Activated T-helper 2 cell treated with anti-CD3 and anti-CD28 coated beads, Interferon-gamma antibody, Interleukin-2, Interleukin-4, amounts not matched to agents 10 μg/mL and 5 μg/mL and 100 μg/mL, durations not matched to agents 14 hours and 24 hours and 36 hours (primary cell): ENCODE measurements around the gene PFDN4. TPM values are rescaled to one million over a fixed set of nuclear protein-coding genes. Genes with fewer than 3 reads are reported as not detected.

Experiments
- DNase-seq: peaks from one replicate; pipeline ENCODE4 v3.0.0; 2021; ENCODE audit warnings: low spot score
- H3K27ac Mint-ChIP-seq: one replicate; pipeline ENCODE4 v1.8.0; 2021; ENCODE audit warnings: mixed read lengths
- H3K27me3 Mint-ChIP-seq: one replicate; pipeline ENCODE4 v1.8.0; 2021; ENCODE audit warnings: low read depth, mixed read lengths
- H3K36me3 Mint-ChIP-seq: one replicate; pipeline ENCODE4 v1.8.0; 2021; ENCODE audit warnings: low read depth, mixed read lengths
- H3K4me1 Mint-ChIP-seq: one replicate; pipeline ENCODE4 v1.8.0; 2021; ENCODE audit warnings: low read depth, mixed read lengths
- H3K4me3 Mint-ChIP-seq: one replicate; pipeline ENCODE4 v1.8.0; 2021; ENCODE audit warnings: low read depth, mild to moderate bottlenecking, moderate library complexity, mixed read lengths
- H3K9me3 Mint-ChIP-seq: one replicate; pipeline ENCODE4 v1.8.0; 2021; ENCODE audit warnings: mixed read lengths
- intact Hi-C: fragments of 100-400 bp; cut with micrococcal nuclease; formaldehyde crosslinking; loops from one replicate; pipeline ENCODE4 v1.15.1; 2023
- total RNA-seq: library from RNA; stranded (reverse); gene quantifications from 2 replicates; pipeline ENCODE4 v1.2.3, GENCODE V29; 2022

Gene PFDN4
- total RNA-seq, 1 donor from 2014 or later, result 55.1 TPM

- intact Hi-C loops, result no loop called here
- Mint-ChIP-seq H3K4me3 (no peak overlapping the region), H3K9me3 (no peaks in the 10 kb centered on the region), H3K27me3 (peaks cover 56% of the 10 kb centered on the region), H3K36me3 (no peaks in the 10 kb centered on the region), H3K27ac (no peak overlapping the region), H3K4me1 (no peaks in the 10 kb centered on the region)
- no peak for DNase-seq
Measured at GRCh38 chr20:54167909-54168872, 39.7 kb upstream of the PFDN4 start.

GRCh38 chr20:54168961-54169862 lies 38.7 kb upstream of the PFDN4 start:
- no peak overlapping the region for H3K4me3 Mint-ChIP-seq
- no peaks in the 10 kb centered on the region for H3K36me3 Mint-ChIP-seq
- peaks cover 2% of the 10 kb centered on the region for H3K4me1 Mint-ChIP-seq
- no peaks in the 10 kb centered on the region for H3K9me3 Mint-ChIP-seq
- no peak for DNase-seq
- intact Hi-C loops, result no loop called here
- no peak overlapping the region for H3K27ac Mint-ChIP-seq
- H3K27me3 Mint-ChIP-seq, result peaks cover 62% of the 10 kb centered on the region

- intact Hi-C loops, result no loop called here
- Mint-ChIP-seq H3K4me3 (no peak overlapping the region), H3K27ac (no peak overlapping the region), H3K27me3 (peaks cover 70% of the 10 kb centered on the region), H3K9me3 (no peaks in the 10 kb centered on the region), H3K36me3 (no peaks in the 10 kb centered on the region), H3K4me1 (peaks cover 5% of the 10 kb centered on the region)
- DNase-seq, result no peak
Measured at GRCh38 chr20:54170026-54170471, 37.8 kb upstream of the PFDN4 start.

GRCh38 chr20:54170963-54171362 lies 36.9 kb upstream of the PFDN4 start:
- intact Hi-C loops, result no loop called here
- Mint-ChIP-seq H3K4me3 (no peak overlapping the region), H3K4me1 (peaks cover 5% of the 10 kb centered on the region), H3K27ac (no peak overlapping the region), H3K27me3 (peaks cover 75% of the 10 kb centered on the region), H3K36me3 (no peaks in the 10 kb centered on the region), H3K9me3 (no peaks in the 10 kb centered on the region)
- DNase-seq, result no peak

- no peak overlapping the region for H3K27ac Mint-ChIP-seq
- no peaks in the 10 kb centered on the region for H3K9me3 Mint-ChIP-seq
- intact Hi-C loops, result no loop called here
- H3K36me3 Mint-ChIP-seq, result no peaks in the 10 kb centered on the region
- no peak overlapping the region for H3K4me3 Mint-ChIP-seq
- peaks cover 75% of the 10 kb centered on the region for H3K27me3 Mint-ChIP-seq
- peaks cover 5% of the 10 kb centered on the region for H3K4me1 Mint-ChIP-seq
- no peak for DNase-seq
Measured at GRCh38 chr20:54172532-54172855, 35.4 kb upstream of the PFDN4 start.

GRCh38 chr20:54172856-54173652 lies 34.8 kb upstream of the PFDN4 start:
- intact Hi-C loops, result no loop called here
- H3K4me1 Mint-ChIP-seq, result peaks cover 5% of the 10 kb centered on the region
- H3K27ac Mint-ChIP-seq, result no peak overlapping the region
- H3K36me3 Mint-ChIP-seq, result no peaks in the 10 kb centered on the region
- no peak overlapping the region for H3K4me3 Mint-ChIP-seq
- DNase-seq, result no peak
- peaks cover 76% of the 10 kb centered on the region for H3K27me3 Mint-ChIP-seq
- H3K9me3 Mint-ChIP-seq, result no peaks in the 10 kb centered on the region

DNA sequence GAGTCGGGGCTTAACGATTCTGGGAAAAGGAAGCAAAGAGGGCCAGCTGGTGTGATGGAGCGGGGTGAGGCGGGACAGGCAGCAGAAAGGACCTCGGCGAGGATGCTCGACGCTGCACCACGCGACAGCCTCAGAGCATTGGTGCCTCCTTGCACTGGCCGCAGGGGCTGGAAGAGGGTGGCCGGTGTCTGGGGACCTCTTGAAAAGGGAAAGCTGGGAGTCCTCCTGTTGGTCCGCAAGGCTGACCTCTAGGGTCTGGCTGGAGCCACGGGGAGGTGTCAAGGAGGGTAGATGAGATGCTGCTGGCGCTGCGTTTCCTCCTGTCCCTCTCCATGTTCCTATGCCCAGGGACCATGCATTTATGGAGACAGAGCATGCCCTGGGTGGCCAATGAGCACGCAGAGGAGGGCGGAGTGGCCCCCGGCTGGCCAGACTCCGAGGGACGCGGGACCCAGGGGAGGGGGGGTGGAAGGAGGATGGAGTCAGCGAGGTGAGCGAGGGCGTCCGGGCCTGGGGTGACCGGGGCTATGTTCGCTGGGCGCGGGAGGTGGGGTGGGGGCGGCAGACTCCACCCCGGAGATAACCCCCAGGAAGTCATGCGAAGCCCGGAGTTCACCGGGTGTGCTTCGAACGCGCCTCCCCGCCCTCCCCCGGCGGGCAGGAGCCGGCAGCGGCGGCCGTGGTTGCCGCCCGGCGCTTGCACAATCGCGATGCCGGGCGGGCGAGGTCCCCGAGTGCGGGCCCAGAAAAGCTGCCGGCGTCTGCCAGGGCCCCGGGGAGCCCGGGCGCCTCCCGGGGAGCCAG lies 34.0 kb upstream of the PFDN4 start, which contains the start of gene CYP24A1:
Gene CYP24A1 (minus strand): TSS at position 334 of the 804 bp plus-strand sequence. CDS start 407 bp downstream, outside the sequence.
- DNase-seq, result no peak
- Mint-ChIP-seq H3K27ac (no peak within 1 kb of the TSS), H3K36me3 (no peaks in the 10 kb centered on the region), H3K4me3 (peak within 1 kb of the TSS; percentile 30), H3K9me3 (no peaks in the 10 kb centered on the region), H3K27me3 (peaks cover 74% of the 10 kb centered on the region), H3K4me1 (peaks cover 5% of the 10 kb centered on the region)
- intact Hi-C loops, result no loop called here

- no peak for DNase-seq
- peak overlapping the region; percentile 21 for H3K4me3 Mint-ChIP-seq
- H3K4me1 Mint-ChIP-seq, result peaks cover 5% of the 10 kb centered on the region
- H3K9me3 Mint-ChIP-seq, result no peaks in the 10 kb centered on the region
- no peaks in the 10 kb centered on the region for H3K36me3 Mint-ChIP-seq
- H3K27ac Mint-ChIP-seq, result no peak overlapping the region
- intact Hi-C loops, result no loop called here
- peaks cover 66% of the 10 kb centered on the region for H3K27me3 Mint-ChIP-seq
Measured at GRCh38 chr20:54174457-54175175, 33.3 kb upstream of the PFDN4 start.

GRCh38 chr20:54176610-54177009 lies 31.3 kb upstream of the PFDN4 start:
- peaks cover 61% of the 10 kb centered on the region for H3K27me3 Mint-ChIP-seq
- DNase-seq, result no peak
- H3K27ac Mint-ChIP-seq, result no peak overlapping the region
- intact Hi-C loops, result no loop called here
- no peaks in the 10 kb centered on the region for H3K36me3 Mint-ChIP-seq
- H3K9me3 Mint-ChIP-seq, result no peaks in the 10 kb centered on the region
- no peak overlapping the region for H3K4me3 Mint-ChIP-seq
- H3K4me1 Mint-ChIP-seq, result peaks cover 5% of the 10 kb centered on the region

- H3K36me3 Mint-ChIP-seq, result no peaks in the 10 kb centered on the region
- H3K27me3 Mint-ChIP-seq, result peaks cover 53% of the 10 kb centered on the region
- no peak for DNase-seq
- H3K4me1 Mint-ChIP-seq, result peaks cover 5% of the 10 kb centered on the region
- H3K9me3 Mint-ChIP-seq, result no peaks in the 10 kb centered on the region
- H3K27ac Mint-ChIP-seq, result no peak overlapping the region
- H3K4me3 Mint-ChIP-seq, result no peak overlapping the region
- intact Hi-C loops, result no loop called here
Measured at GRCh38 chr20:54177378-54177777, 30.5 kb upstream of the PFDN4 start.

DNA sequence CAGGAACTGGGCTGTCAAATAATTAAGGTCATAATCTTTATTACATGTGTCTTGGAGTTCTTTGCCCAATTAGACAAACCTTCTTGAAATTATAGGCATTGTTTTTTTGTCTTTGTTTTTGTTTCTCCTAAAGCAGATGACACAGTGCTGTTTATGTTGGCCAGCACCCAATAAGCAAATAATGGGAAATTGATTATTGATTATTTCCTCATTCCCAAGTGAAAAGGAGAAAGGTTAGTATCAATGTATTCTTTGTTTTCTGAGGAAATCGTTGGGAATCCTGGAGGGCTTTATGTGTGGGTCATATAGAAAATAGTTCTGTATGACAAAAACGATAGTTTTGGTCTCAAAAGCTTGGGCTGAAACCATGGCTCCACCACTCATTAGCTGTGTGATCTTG lies 29.6 kb upstream of the PFDN4 start:
- Mint-ChIP-seq H3K4me3 (no peak overlapping the region), H3K27me3 (peaks cover 54% of the 10 kb centered on the region), H3K36me3 (no peaks in the 10 kb centered on the region), H3K9me3 (no peaks in the 10 kb centered on the region), H3K4me1 (peaks cover 5% of the 10 kb centered on the region), H3K27ac (no peak overlapping the region)
- intact Hi-C loops, result no loop called here
- DNase-seq, result no peak
